Lower leg skin (tissue), 4 donors: ENCODE data around the gene SKA3. TPM values are rescaled to one million over a fixed set of nuclear protein-coding genes. Genes with fewer than 3 reads are reported as not detected.

Source experiments
- DNase-seq, 2 donors: peaks; one replicate each; pipeline ENCODE4 v3.0.0-alpha.2; 2019; ENCODE audit warnings: low spot score in 2 of 2
- H3K4me3 ChIP-seq: fragments of 200-600 bp; sonication (generic); 2 replicates; pipeline ENCODE4 v1.5.1; 2017; ENCODE audit warnings: mild to moderate bottlenecking, low read depth; ENCODE audit not compliant: poor library complexity, severe bottlenecking
- POLR2A ChIP-seq, 2 donors: fragments of 450-650 bp; IDR thresholded peaks; one replicate each; pipeline ENCODE4 v1.6.1; 2016 to 2017; ENCODE audit warnings: antibody characterized with exemption in 2 of 2, mild to moderate bottlenecking in 1 of 2, moderate library complexity in 1 of 2
- WGBS, 2 donors: methylation state at CpG; one replicate each; pipeline ENCODE4 v1.1.5; 2018; 5-methylcytosine and 5-hydroxymethylcytosine counted together
- intact Hi-C: fragments of 100-400 bp; cut with DNase I; formaldehyde crosslinking; loops from one replicate; pipeline ENCODE4 v1.15.0; 2023; ENCODE audit warnings: low total_unique reads
- total RNA-seq, 4 donors: library from RNA; depleted of rRNA; stranded (reverse); fragments of >200 nt; gene quantifications; one replicate each; pipeline ENCODE4 v1.1.0, GENCODE V29; 2016
- TF ChIP-seq, protein P1 (sequence below), 3 donors: fragments of 450-650 bp; IDR thresholded peaks; one replicate each; pipeline ENCODE4 v1.5.1; 2016; ENCODE audit warnings: antibody characterized with exemption in 3 of 3, mild to moderate bottlenecking in 3 of 3, moderate library complexity in 2 of 3

Gene SKA3
- total RNA-seq, 4 donors from 2014 or later, result 0.53 to 15.3 (median 2.0) TPM

DNA sequence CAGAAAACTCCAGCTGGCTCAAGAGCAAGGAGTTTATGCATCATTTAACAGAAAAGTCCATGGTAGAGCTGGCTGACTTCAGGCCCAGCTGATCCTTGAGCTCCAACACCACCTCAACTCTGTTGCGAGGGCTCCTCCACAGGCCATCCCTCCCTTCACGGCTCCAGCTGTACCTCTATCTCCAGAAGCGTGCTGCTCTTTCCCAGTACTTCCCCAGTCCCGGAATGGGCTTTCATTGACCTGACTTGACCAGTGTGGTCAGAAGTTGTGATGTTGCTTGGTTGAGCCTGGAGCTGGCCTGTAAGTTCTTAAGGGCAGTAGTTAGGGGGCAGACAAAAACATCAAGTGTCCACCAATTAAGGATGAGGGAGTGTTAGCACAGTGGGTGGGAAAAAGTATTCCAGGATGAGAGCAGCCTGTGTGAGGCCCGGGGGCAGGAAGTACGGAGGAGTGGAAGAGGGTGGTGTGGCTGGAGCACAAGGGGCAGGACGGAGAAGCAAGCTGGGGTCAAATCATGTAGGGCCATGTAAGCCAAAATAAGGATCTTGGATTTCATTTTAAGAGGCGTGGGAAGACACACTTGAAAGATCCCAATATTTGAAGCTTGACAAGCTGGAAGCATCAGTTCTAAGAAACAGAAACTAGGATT lies 24.0 kb downstream of the SKA3 start:
- whole genome bisulfite sequencing, 2 donors, result 86 to 90% methylated on average over 8 of the region's 8 CpGs
- H3K4me3 ChIP-seq, result no peak overlapping the region
- DNase-seq, result no peak
- TF ChIP-seq, protein P1, sequence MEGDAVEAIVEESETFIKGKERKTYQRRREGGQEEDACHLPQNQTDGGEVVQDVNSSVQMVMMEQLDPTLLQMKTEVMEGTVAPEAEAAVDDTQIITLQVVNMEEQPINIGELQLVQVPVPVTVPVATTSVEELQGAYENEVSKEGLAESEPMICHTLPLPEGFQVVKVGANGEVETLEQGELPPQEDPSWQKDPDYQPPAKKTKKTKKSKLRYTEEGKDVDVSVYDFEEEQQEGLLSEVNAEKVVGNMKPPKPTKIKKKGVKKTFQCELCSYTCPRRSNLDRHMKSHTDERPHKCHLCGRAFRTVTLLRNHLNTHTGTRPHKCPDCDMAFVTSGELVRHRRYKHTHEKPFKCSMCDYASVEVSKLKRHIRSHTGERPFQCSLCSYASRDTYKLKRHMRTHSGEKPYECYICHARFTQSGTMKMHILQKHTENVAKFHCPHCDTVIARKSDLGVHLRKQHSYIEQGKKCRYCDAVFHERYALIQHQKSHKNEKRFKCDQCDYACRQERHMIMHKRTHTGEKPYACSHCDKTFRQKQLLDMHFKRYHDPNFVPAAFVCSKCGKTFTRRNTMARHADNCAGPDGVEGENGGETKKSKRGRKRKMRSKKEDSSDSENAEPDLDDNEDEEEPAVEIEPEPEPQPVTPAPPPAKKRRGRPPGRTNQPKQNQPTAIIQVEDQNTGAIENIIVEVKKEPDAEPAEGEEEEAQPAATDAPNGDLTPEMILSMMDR (IDR thresholded peaks at IDR 0.05), result no peak
- no peak for TF ChIP-seq POLR2A (IDR thresholded peaks at IDR 0.05)
- intact Hi-C loops, result no loop called here

- WGBS, 2 donors, result 69 to 76% methylated on average over 1 of the region's 1 CpG
- no peak for DNase-seq
- intact Hi-C loops, result no loop called here
- TF ChIP-seq, protein P1 (IDR thresholded peaks at IDR 0.05), result no peak
- TF ChIP-seq POLR2A (IDR thresholded peaks at IDR 0.05), result no peak
- no peak overlapping the region for H3K4me3 ChIP-seq
These were observed 26.3 kb downstream of the SKA3 start for GRCh38 chr13:21150013-21150412.

DNA sequence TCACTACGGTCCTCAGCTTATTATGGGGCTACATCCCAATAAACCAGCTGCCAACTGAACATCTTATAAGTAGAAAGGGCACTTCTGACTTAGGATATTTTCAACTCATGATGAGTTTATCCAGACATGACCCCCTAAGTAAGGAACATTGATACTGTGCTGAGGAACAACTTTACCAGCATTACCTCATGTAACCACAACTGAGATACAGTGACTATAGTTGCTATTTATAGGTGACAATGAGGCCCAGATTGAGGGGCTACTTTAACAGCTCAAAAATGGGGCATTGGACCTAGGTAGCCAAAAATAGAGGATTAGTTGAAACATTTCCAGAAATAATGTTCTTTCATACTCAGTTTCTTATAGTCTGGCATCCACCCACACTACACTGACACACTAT lies 26.8 kb downstream of the SKA3 start:
- WGBS, 2 donors, result 45 to 48% methylated on average over 1 of the region's 1 CpG
- no peak for TF ChIP-seq POLR2A (IDR thresholded peaks at IDR 0.05)
- TF ChIP-seq, protein P1 (IDR thresholded peaks at IDR 0.05), result no peak
- intact Hi-C loops, result no loop called here

DNA sequence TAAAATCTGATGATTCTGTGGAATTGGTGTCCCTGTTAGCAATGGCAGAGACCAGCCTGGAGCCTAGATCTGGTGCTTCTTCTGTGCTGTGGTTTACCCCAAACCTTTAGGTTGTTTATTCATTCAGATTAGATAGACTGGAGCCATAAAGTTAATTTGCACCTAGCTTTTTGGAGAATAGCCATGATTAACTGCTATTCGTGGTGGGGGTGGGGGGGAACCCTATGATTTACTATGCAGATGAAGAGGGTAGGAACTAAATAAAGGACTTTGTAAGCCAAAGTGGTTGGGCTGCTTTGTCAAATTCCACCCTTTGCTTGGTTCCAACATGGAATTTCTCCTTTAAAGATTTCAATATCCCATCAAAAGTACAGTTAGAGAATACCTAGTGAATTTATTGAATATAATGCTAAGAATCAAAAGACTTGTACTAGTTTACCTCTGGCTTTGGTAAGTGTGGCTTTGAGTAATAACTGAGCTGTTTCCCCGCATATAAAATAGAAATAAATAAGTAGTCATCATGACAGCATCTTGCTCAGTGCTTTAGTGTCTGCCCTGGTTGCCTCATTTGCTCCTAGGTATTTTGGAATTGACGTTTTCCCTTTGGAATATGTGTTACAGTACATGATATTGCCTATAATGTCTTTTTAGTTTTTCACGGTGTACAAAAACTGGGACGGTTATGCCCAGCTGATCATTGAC lies 27.6 kb downstream of the SKA3 start:
- WGBS, 2 donors, result 68 to 69% methylated on average over 5 of the region's 5 CpGs
- intact Hi-C loops, result no loop called here
- H3K4me3 ChIP-seq, result no peak overlapping the region
- TF ChIP-seq POLR2A (IDR thresholded peaks at IDR 0.05), result no peak
- TF ChIP-seq, protein P1 (IDR thresholded peaks at IDR 0.05), result no peak
- DNase-seq, result no peak

More for the DNA sequence above, 26.8 kb downstream of the SKA3 start:
- H3K4me3 ChIP-seq, result no peak overlapping the region
- no peak for DNase-seq

DNA sequence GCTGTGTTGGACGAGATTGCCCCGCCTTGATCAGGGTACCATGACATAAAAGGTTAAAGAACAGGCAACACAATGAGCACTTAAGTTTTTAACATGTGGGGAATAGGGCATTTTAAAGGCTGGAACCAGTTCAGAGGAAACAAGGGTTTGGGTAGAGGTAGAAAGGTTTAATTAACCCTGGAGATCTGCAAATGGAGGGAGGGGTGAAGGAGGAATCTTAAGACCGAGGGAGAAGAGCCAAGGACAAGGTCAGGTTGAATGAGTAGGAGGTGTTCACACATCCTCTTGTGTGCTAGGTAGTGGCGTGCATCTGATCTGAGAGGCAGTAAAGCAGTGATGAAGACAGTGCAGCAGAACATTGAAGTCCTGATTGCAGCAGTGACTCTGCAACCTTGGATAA lies 28.5 kb downstream of the SKA3 start:
- TF ChIP-seq, protein P1 (IDR thresholded peaks at IDR 0.05), result no peak
- TF ChIP-seq POLR2A (IDR thresholded peaks at IDR 0.05), result no peak
- intact Hi-C loops, result no loop called here
- no peak overlapping the region for H3K4me3 ChIP-seq
- WGBS, 2 donors, result 63 to 94% methylated on average over 3 to 4 of the region's 4 CpGs
- DNase-seq, result no peak
